ENCODE results near the gene KLHL18. TPM values are rescaled to one million over a fixed set of nuclear protein-coding genes. Genes with fewer than 3 reads are reported as not detected.

KLHL18 gene
- total RNA-seq, 1 donor from 2014 or later = 36.6 TPM

DNA sequence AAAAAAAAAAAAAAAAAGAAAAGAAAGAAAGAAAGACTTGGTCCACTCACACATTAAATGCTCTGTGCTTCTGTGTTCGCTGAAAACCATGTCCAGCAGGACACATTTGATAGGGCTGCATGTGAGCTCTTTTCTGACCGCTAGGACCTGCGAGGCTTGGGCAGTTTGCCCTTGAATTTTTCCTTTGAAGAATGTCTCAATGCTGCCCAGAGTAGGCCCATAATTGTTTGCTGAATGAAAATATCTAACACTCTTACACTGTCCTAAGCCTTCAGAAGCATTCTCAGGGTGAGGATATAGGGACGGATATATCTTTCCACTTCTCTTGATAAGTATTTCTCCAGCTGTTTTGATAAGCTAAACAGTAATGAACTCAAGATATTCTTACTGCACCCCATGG lies 6.2 kb upstream of the KLHL18 start:
- H3K9me3 Mint-ChIP-seq = no peaks in the 10 kb centered on the region
- CTCF ChIA-PET = no interaction called here

DNA sequence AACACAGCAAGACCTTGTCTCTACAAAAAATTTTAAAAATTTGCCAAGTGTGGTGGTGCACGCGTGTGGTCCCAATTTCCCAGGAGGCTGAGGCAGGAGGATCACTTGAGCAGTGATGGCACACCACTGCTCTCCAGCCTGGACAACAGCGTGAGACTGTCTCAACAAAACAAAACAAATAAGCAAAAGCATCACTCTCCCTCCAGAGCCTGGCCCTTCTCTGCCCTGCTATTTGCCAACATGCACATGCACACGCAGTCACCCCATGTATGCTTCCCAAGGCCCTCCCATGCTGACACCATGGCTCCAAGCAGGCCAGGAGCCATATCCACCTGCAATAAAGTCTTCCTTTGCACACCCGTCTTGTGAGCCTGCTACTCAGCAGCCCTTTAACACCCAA lies 2.2 kb upstream of the KLHL18 start:
- intact Hi-C loops (cut with micrococcal nuclease) = loop anchor here (5.0 kb wide), 2 partner anchors 353 to 502 kb away; partner anchors contain the start of gene SMARCC1
- H3K9me3 Mint-ChIP-seq = no peaks in the 10 kb centered on the region
- H3K27me3 Mint-ChIP-seq = no peaks in the 10 kb centered on the region
- ChIA-PET CTCF (interaction anchor here (0.6 to 1.8 kb wide), 2 partner anchors 10 to 43 kb away, joined by 3 to 6 read pairs; no protein-coding TSS in a partner anchor), POLR2A (interaction anchor here (0.6 kb wide), 1 partner anchor 945 kb away, joined by 4 read pairs; no protein-coding TSS in a partner anchor)
- H3K4me1 Mint-ChIP-seq = peaks cover 34% of the 10 kb centered on the region
- ATAC-seq (ENCODE audit: low read depth) (no peak), DNase-seq (no peak)
- peaks cover 16% of the 10 kb centered on the region for H3K36me3 Mint-ChIP-seq (ENCODE audit: low read depth)
- TF ChIP-seq, protein P1, sequence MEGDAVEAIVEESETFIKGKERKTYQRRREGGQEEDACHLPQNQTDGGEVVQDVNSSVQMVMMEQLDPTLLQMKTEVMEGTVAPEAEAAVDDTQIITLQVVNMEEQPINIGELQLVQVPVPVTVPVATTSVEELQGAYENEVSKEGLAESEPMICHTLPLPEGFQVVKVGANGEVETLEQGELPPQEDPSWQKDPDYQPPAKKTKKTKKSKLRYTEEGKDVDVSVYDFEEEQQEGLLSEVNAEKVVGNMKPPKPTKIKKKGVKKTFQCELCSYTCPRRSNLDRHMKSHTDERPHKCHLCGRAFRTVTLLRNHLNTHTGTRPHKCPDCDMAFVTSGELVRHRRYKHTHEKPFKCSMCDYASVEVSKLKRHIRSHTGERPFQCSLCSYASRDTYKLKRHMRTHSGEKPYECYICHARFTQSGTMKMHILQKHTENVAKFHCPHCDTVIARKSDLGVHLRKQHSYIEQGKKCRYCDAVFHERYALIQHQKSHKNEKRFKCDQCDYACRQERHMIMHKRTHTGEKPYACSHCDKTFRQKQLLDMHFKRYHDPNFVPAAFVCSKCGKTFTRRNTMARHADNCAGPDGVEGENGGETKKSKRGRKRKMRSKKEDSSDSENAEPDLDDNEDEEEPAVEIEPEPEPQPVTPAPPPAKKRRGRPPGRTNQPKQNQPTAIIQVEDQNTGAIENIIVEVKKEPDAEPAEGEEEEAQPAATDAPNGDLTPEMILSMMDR (IDR thresholded peaks at IDR 0.05) = no peak
- no peak overlapping the region for H3K4me3 Mint-ChIP-seq
- H3K27ac Mint-ChIP-seq = no peak overlapping the region

More for the DNA sequence above, 6.2 kb upstream of the KLHL18 start:
- TF ChIP-seq, protein P1 (IDR thresholded peaks at IDR 0.05) = no peak
- no peaks in the 10 kb centered on the region for H3K27me3 Mint-ChIP-seq
- peaks cover 6% of the 10 kb centered on the region for H3K4me1 Mint-ChIP-seq
- ATAC-seq (ENCODE audit: low read depth) = no peak
- intact Hi-C loops (cut with micrococcal nuclease) = no loop called here
- DNase-seq = no peak
- no peak overlapping the region for H3K4me3 Mint-ChIP-seq
- H3K36me3 Mint-ChIP-seq (ENCODE audit: low read depth) = no peaks in the 10 kb centered on the region
- POLR2A ChIA-PET = no interaction called here
- no peak overlapping the region for H3K27ac Mint-ChIP-seq

DNA sequence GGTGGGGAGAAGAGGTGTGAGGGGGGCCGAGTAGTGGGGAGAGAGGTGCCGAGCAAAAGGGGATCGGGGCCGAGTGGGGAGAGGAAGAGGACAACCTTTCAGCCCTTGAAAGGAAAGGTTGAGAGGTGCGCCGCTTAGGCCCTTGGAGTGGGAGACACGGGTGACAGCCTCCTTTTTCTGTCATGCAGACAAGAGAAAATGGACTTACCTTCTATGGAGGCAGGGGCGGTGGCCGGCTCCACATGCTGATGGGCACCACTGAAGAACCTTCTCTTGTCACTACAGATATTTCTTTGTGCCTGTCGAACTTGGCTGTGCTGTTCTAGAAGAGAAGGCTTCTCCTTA lies 421 bp downstream of the KLHL18 start:
- TF ChIP-seq, protein P1 (IDR thresholded peaks at IDR 0.05) = no peak
- ChIA-PET POLR2A (interaction anchor here (0.6 to 1.6 kb wide), 8 partner anchors 8 to 623 kb away, joined by 3 to 12 read pairs (median 6); partner anchors contain the start of genes PTPN23 and SETD2), CTCF (no interaction called here)
- DNase-seq = no peak
- Mint-ChIP-seq H3K4me3 (peak overlapping the region; percentile 100), H3K27me3 (no peaks in the 10 kb centered on the region), H3K9me3 (no peaks in the 10 kb centered on the region), H3K4me1 (peaks cover 54% of the 10 kb centered on the region), H3K36me3 (ENCODE audit: low read depth) (peaks cover 27% of the 10 kb centered on the region), H3K27ac (peak overlapping the region; percentile 99)
- intact Hi-C loops (cut with micrococcal nuclease) = loop anchor here (1.0 to 5.0 kb wide), 4 partner anchors 8 to 744 kb away; partner anchors contain the start of gene SMARCC1
- ATAC-seq (ENCODE audit: low read depth) = peak; percentile 7

DNA sequence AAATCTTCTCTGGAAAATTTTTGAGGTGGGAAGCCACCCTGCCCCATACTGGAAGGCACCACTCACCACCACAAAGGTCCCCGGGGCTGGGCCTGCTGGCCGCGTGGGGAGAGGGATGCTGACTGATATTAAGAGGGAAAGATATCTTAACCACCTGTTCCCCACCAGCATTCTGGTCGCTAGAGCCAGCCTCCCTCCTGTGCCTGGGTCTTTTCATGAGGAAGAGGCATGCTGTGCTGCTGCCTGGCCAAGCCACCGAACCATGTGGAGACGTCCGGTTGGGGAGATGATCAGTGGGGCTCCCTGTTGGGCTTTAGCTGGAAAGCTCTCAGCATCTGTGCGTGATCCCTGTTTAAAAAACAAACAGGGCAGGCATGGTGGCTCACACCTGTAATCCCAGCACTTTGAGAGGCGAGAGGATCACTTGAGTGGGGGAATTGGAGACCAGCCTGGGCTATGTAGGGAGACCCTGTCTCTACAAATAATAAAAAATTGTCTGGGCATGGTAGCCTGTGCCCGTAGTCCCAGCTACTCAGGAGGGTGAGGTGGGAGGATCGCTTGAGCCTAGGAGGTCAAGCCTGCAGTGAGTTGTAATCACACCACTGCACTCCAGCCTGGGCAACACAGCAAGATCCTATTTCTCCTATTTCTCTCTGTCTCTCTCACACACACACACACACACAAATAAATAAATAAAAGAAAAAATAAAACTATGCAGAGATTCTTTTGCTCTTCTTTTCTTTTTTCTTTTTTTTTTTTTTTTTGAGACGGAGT lies 1.0 kb downstream of the KLHL18 start:
- ChIA-PET POLR2A (interaction anchor here (1.4 kb wide), 1 partner anchor 9 kb away, joined by 9 read pairs; no protein-coding TSS in a partner anchor), CTCF (no interaction called here)
- DNase-seq (peak; percentile 36), ATAC-seq (ENCODE audit: low read depth) (no peak)
- peaks cover 57% of the 10 kb centered on the region for H3K4me1 Mint-ChIP-seq
- intact Hi-C loops (cut with micrococcal nuclease) = loop anchor here (1.0 to 5.0 kb wide), 4 partner anchors 8 to 745 kb away; partner anchors contain the start of gene SMARCC1
- H3K9me3 Mint-ChIP-seq = no peaks in the 10 kb centered on the region
- TF ChIP-seq, protein P1 (IDR thresholded peaks at IDR 0.05) = no peak
- H3K27ac Mint-ChIP-seq = peak overlapping the region; percentile 99
- peak overlapping the region; percentile 100 for H3K4me3 Mint-ChIP-seq
- H3K36me3 Mint-ChIP-seq (ENCODE audit: low read depth) = peaks cover 33% of the 10 kb centered on the region
- H3K27me3 Mint-ChIP-seq = no peaks in the 10 kb centered on the region
